Measurements from ENCODE around the gene CD37. TPM values are rescaled to one million over a fixed set of nuclear protein-coding genes. Genes with fewer than 3 reads are reported as not detected.

The CD37 gene
- total RNA-seq, 1 experiment from 2014 or later: not detected

DNA sequence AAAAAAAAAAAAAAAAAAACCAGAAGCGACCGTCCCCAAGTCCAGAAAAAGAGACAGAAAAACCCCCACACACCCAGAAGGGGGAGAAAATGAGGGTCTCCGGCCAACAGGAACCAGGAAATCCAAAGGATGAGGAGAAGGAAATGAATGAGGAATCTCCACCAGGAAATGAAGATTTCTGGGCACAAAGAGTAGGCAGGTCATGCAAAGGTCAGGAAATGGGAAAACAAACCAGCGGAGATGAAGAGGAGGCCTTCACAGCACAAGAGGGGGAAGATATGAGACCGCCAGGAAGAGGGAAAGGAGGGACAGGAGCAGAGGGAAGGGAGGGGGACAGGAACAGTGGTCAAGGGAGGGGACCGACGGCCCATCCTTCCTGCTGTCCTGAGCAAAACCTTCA, 21.2 kb downstream of the CD37 start:
- no peak overlapping the region for H3K23ac ChIP-seq (ENCODE audit: insufficient read length, low read depth, low read length)
- H3K79me1 ChIP-seq (ENCODE audit: insufficient read depth, low read depth, low read length, poor library complexity, severe bottlenecking): peaks cover 6% of the 10 kb centered on the region
- H3K9ac ChIP-seq (ENCODE audit: extremely low read depth, insufficient read length, low read length): no peak overlapping the region
- H3T11ph ChIP-seq (ENCODE audit: low read length): no peak overlapping the region
- no peak overlapping the region for H3K18ac ChIP-seq (ENCODE audit: insufficient read length, low read depth, low read length)
- no peak overlapping the region for H2AK5ac ChIP-seq (ENCODE audit: insufficient read length, low read length)
- no peak overlapping the region for H3K14ac ChIP-seq (ENCODE audit: insufficient read depth, low read length)
- no CpG with 5 or more reads among the region's 7 CpGs for WGBS (ENCODE audit: extremely low coverage, insufficient read length, low lambda C conversion rate)
- no peaks in the 10 kb centered on the region for H3K23me2 ChIP-seq (ENCODE audit: insufficient read length, low read depth, low read length, poor library complexity, severe bottlenecking)
- H3K4me3 Mint-ChIP-seq: no peak overlapping the region
- no peak overlapping the region for H4K5ac ChIP-seq (ENCODE audit: insufficient read length, low read depth, low read length)
- no peaks in the 10 kb centered on the region for H3K27me3 ChIP-seq (ENCODE audit: insufficient read depth, low read length)
- H3K79me2 ChIP-seq (ENCODE audit: insufficient read depth, low read length): peaks cover 6% of the 10 kb centered on the region; the same call in 1 of the 2 replicates
- no peak overlapping the region for H2BK120ac ChIP-seq (ENCODE audit: low read depth, low read length, poor library complexity, severe bottlenecking)
- H2AFZ ChIP-seq (ENCODE audit: low read length): no peak overlapping the region
- no peaks in the 10 kb centered on the region for H3K4me1 ChIP-seq (ENCODE audit: insufficient read depth, low read length)
- no peak for DNase-seq
- H2BK12ac ChIP-seq (ENCODE audit: insufficient read length, low read depth, low read length): no peak overlapping the region
- no peak overlapping the region for H3K4me2 ChIP-seq (ENCODE audit: insufficient read depth, insufficient read length, low read length)
- no peak overlapping the region for H4K8ac ChIP-seq (replicated peaks; ENCODE audit: insufficient read length, low read depth, low read length)
- H3K27ac Mint-ChIP-seq: peak overlapping the region in 2 of 3 experiments; percentile 30 to 52; a peak in 4 of 7 replicates
- H2BK5ac ChIP-seq (ENCODE audit: insufficient read length, low read length): no peak overlapping the region
- TF ChIP-seq, protein P1, sequence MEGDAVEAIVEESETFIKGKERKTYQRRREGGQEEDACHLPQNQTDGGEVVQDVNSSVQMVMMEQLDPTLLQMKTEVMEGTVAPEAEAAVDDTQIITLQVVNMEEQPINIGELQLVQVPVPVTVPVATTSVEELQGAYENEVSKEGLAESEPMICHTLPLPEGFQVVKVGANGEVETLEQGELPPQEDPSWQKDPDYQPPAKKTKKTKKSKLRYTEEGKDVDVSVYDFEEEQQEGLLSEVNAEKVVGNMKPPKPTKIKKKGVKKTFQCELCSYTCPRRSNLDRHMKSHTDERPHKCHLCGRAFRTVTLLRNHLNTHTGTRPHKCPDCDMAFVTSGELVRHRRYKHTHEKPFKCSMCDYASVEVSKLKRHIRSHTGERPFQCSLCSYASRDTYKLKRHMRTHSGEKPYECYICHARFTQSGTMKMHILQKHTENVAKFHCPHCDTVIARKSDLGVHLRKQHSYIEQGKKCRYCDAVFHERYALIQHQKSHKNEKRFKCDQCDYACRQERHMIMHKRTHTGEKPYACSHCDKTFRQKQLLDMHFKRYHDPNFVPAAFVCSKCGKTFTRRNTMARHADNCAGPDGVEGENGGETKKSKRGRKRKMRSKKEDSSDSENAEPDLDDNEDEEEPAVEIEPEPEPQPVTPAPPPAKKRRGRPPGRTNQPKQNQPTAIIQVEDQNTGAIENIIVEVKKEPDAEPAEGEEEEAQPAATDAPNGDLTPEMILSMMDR (conservative IDR thresholded peaks at IDR 0.05): no peak
- no peaks in the 10 kb centered on the region for H3K27me3 Mint-ChIP-seq (ENCODE audit: low read depth)
- H4K20me1 ChIP-seq (ENCODE audit: control insufficient read depth, insufficient read depth, insufficient read length): no peaks in the 10 kb centered on the region
- no peaks in the 10 kb centered on the region for H3K9me3 ChIP-seq (ENCODE audit: control insufficient read depth, low read depth, low read length)
- no peaks in the 10 kb centered on the region for H3K9me3 Mint-ChIP-seq
- H3K4ac ChIP-seq (ENCODE audit: low read depth, low read length): no peak overlapping the region
- H2BK15ac ChIP-seq (ENCODE audit: low read depth, low read length): no peak overlapping the region
- no peak overlapping the region for H3K27ac ChIP-seq (ENCODE audit: insufficient read length, low read depth, low read length)
- H2BK20ac ChIP-seq (ENCODE audit: low read depth, low read length, poor library complexity, severe bottlenecking): no peak overlapping the region
- H4K91ac ChIP-seq (ENCODE audit: insufficient read length, low read depth, low read length): no peak overlapping the region
- H3K36me3 Mint-ChIP-seq (ENCODE audit: insufficient read depth in 1 of 3, low read depth in 3 of 3): peaks cover 67 to 84% (median 78%) of the 10 kb centered on the region in 3 experiments; a peak in 6 of 7 replicates
- no peak overlapping the region for H3K56ac ChIP-seq (ENCODE audit: insufficient read length, low read depth, low read length)
- peaks cover 4 to 27% of the 10 kb centered on the region in 2 experiments for H3K4me1 Mint-ChIP-seq

All from H9 (cell line).